GM18505 (cell line): ENCODE data around the gene ARFGAP1.

Experiments used
- ATAC-seq: cut with Tn5 transposase; IDR thresholded peaks from one replicate; pipeline ENCODE4 v1.9.1; 2021; ENCODE audit not compliant: unreplicated experiment
- POLR2A ChIP-seq: IDR thresholded peaks from 4 replicates; pipeline ENCODE4 v1.6.1; 2011; ENCODE audit warnings: borderline replicate concordance; ENCODE audit not compliant: insufficient read depth, insufficient read length; ENCODE audit errors: extremely low read depth

The ARFGAP1 gene

GRCh38 chr20:63337786-63338420 is 65.3 kb downstream of the ARFGAP1 start:
- TF ChIP-seq POLR2A = no peak

More at GRCh38 chr20:63337786-63338420, 65.3 kb downstream of the ARFGAP1 start:
- no peak for ATAC-seq
